Activated T-cell treated with anti-CD3 and anti-CD28 coated beads, Interleukin-2, amount 50 U/mL, for 24 hours (primary cell): ENCODE data around the gene GALNT11.

Source experiments
- DNase-seq: peaks from one replicate; pipeline ENCODE4 v3.0.0-alpha.2; 2020
- H3K27ac Mint-ChIP-seq: 2 replicates; pipeline ENCODE4 v1.8.0; 2020; ENCODE audit warnings: mild to moderate bottlenecking, mixed read lengths
- H3K27me3 Mint-ChIP-seq: 2 replicates; pipeline ENCODE4 v1.8.0; 2020; ENCODE audit warnings: mixed read lengths
- H3K36me3 Mint-ChIP-seq: 2 replicates; pipeline ENCODE4 v1.8.0; 2020; ENCODE audit warnings: low read depth, mixed read lengths
- H3K4me1 Mint-ChIP-seq: 2 replicates; pipeline ENCODE4 v1.8.0; 2020; ENCODE audit warnings: low read depth, mixed read lengths
- H3K4me3 Mint-ChIP-seq: 2 replicates; pipeline ENCODE4 v1.8.0; 2020; ENCODE audit warnings: mild to moderate bottlenecking, moderate library complexity, mixed read lengths
- H3K9me3 Mint-ChIP-seq: 2 replicates; pipeline ENCODE4 v1.8.0; 2020; ENCODE audit warnings: mixed read lengths

The GALNT11 gene

GRCh38 chr7:152105205-152105604, 79.7 kb downstream of the GALNT11 start:
- no peaks in the 10 kb centered on the region for H3K27me3 Mint-ChIP-seq
- no peak for DNase-seq

GRCh38 chr7:152106990-152107389, 81.5 kb downstream of the GALNT11 start:
- Mint-ChIP-seq H3K36me3 (peaks cover 88% of the 10 kb centered on the region), H3K9me3 (no peaks in the 10 kb centered on the region), H3K27me3 (no peaks in the 10 kb centered on the region), H3K4me1 (peaks cover 2% of the 10 kb centered on the region), H3K4me3 (no peak overlapping the region), H3K27ac (no peak overlapping the region)
- DNase-seq = no peak

More at GRCh38 chr7:152105205-152105604, 79.7 kb downstream of the GALNT11 start:
- Mint-ChIP-seq H3K4me3 (no peak overlapping the region), H3K9me3 (no peaks in the 10 kb centered on the region), H3K4me1 (peaks cover 2% of the 10 kb centered on the region), H3K36me3 (peaks cover 84% of the 10 kb centered on the region), H3K27ac (no peak overlapping the region)

- Mint-ChIP-seq H3K36me3 (peaks cover 81% of the 10 kb centered on the region), H3K27me3 (no peaks in the 10 kb centered on the region), H3K27ac (no peak overlapping the region), H3K4me1 (peaks cover 2% of the 10 kb centered on the region), H3K9me3 (no peaks in the 10 kb centered on the region), H3K4me3 (no peak overlapping the region)
- DNase-seq = no peak
Observed at GRCh38 chr7:152107945-152108344, 82.5 kb downstream of the GALNT11 start.

- H3K36me3 Mint-ChIP-seq = peaks cover 81% of the 10 kb centered on the region
- no peaks in the 10 kb centered on the region for H3K27me3 Mint-ChIP-seq
- no peaks in the 10 kb centered on the region for H3K9me3 Mint-ChIP-seq
- no peak for DNase-seq
- H3K4me3 Mint-ChIP-seq = no peak overlapping the region
- H3K4me1 Mint-ChIP-seq = peaks cover 2% of the 10 kb centered on the region
- H3K27ac Mint-ChIP-seq = no peak overlapping the region
Observed at GRCh38 chr7:152108359-152108758, 82.9 kb downstream of the GALNT11 start.

GRCh38 chr7:152112829-152113228, 87.4 kb downstream of the GALNT11 start:
- H3K4me1 Mint-ChIP-seq = peaks cover 2% of the 10 kb centered on the region
- H3K36me3 Mint-ChIP-seq = peaks cover 76% of the 10 kb centered on the region
- H3K27ac Mint-ChIP-seq = no peak overlapping the region
- H3K27me3 Mint-ChIP-seq = no peaks in the 10 kb centered on the region
- DNase-seq = no peak
- H3K9me3 Mint-ChIP-seq = no peaks in the 10 kb centered on the region
- no peak overlapping the region for H3K4me3 Mint-ChIP-seq

- peak overlapping the region; percentile 9 for H3K27ac Mint-ChIP-seq
- peaks cover 77% of the 10 kb centered on the region for H3K36me3 Mint-ChIP-seq
- no peak overlapping the region for H3K4me3 Mint-ChIP-seq
- H3K9me3 Mint-ChIP-seq = no peaks in the 10 kb centered on the region
- no peaks in the 10 kb centered on the region for H3K27me3 Mint-ChIP-seq
- no peak for DNase-seq
- H3K4me1 Mint-ChIP-seq = no peaks in the 10 kb centered on the region
Observed at GRCh38 chr7:152115021-152115718, 89.7 kb downstream of the GALNT11 start.

- Mint-ChIP-seq H3K36me3 (peaks cover 85% of the 10 kb centered on the region), H3K27ac (peak overlapping the region; percentile 19), H3K4me3 (no peak overlapping the region), H3K9me3 (no peaks in the 10 kb centered on the region), H3K4me1 (peaks cover 8% of the 10 kb centered on the region), H3K27me3 (no peaks in the 10 kb centered on the region)
- no peak for DNase-seq
Observed at GRCh38 chr7:152117356-152117755, 91.9 kb downstream of the GALNT11 start.

- Mint-ChIP-seq H3K4me3 (no peak overlapping the region), H3K4me1 (peaks cover 13% of the 10 kb centered on the region), H3K36me3 (peaks cover 93% of the 10 kb centered on the region), H3K27ac (no peak overlapping the region), H3K27me3 (no peaks in the 10 kb centered on the region), H3K9me3 (peaks cover 14% of the 10 kb centered on the region)
- DNase-seq = no peak
Observed at GRCh38 chr7:152120210-152120609, 94.7 kb downstream of the GALNT11 start.

GRCh38 chr7:152120776-152121175, 95.3 kb downstream of the GALNT11 start:
- DNase-seq = no peak
- peaks cover 13% of the 10 kb centered on the region for H3K4me1 Mint-ChIP-seq
- peaks cover 93% of the 10 kb centered on the region for H3K36me3 Mint-ChIP-seq
- peaks cover 14% of the 10 kb centered on the region for H3K9me3 Mint-ChIP-seq
- H3K27me3 Mint-ChIP-seq = no peaks in the 10 kb centered on the region
- no peak overlapping the region for H3K4me3 Mint-ChIP-seq
- no peak overlapping the region for H3K27ac Mint-ChIP-seq

GRCh38 chr7:152121432-152121831, 96.0 kb downstream of the GALNT11 start:
- Mint-ChIP-seq H3K9me3 (peaks cover 14% of the 10 kb centered on the region), H3K27me3 (no peaks in the 10 kb centered on the region), H3K4me1 (peaks cover 13% of the 10 kb centered on the region), H3K27ac (no peak overlapping the region), H3K4me3 (no peak overlapping the region), H3K36me3 (peaks cover 95% of the 10 kb centered on the region)
- no peak for DNase-seq

GRCh38 chr7:152122540-152122939, 97.1 kb downstream of the GALNT11 start:
- H3K36me3 Mint-ChIP-seq = peaks cover 96% of the 10 kb centered on the region
- no peak for DNase-seq
- no peak overlapping the region for H3K4me3 Mint-ChIP-seq
- peaks cover 13% of the 10 kb centered on the region for H3K4me1 Mint-ChIP-seq
- H3K9me3 Mint-ChIP-seq = peaks cover 14% of the 10 kb centered on the region
- H3K27me3 Mint-ChIP-seq = no peaks in the 10 kb centered on the region
- no peak overlapping the region for H3K27ac Mint-ChIP-seq

- H3K4me1 Mint-ChIP-seq = peaks cover 9% of the 10 kb centered on the region
- H3K27me3 Mint-ChIP-seq = no peaks in the 10 kb centered on the region
- peaks cover 14% of the 10 kb centered on the region for H3K9me3 Mint-ChIP-seq
- H3K36me3 Mint-ChIP-seq = peaks cover 91% of the 10 kb centered on the region
- no peak overlapping the region for H3K4me3 Mint-ChIP-seq
- peak overlapping the region; percentile 51 for H3K27ac Mint-ChIP-seq
- no peak for DNase-seq
Observed at GRCh38 chr7:152126741-152127140, 101.3 kb downstream of the GALNT11 start.

- peaks cover 14% of the 10 kb centered on the region for H3K9me3 Mint-ChIP-seq
- no peak for DNase-seq
- H3K27ac Mint-ChIP-seq = no peak overlapping the region
- H3K4me3 Mint-ChIP-seq = no peak overlapping the region
- H3K27me3 Mint-ChIP-seq = no peaks in the 10 kb centered on the region
- H3K36me3 Mint-ChIP-seq = peaks cover 91% of the 10 kb centered on the region
- H3K4me1 Mint-ChIP-seq = peaks cover 7% of the 10 kb centered on the region
Observed at GRCh38 chr7:152127229-152127628, 101.8 kb downstream of the GALNT11 start.

GRCh38 chr7:152128252-152128651, 102.8 kb downstream of the GALNT11 start:
- peaks cover 91% of the 10 kb centered on the region for H3K36me3 Mint-ChIP-seq
- no peaks in the 10 kb centered on the region for H3K4me1 Mint-ChIP-seq
- no peaks in the 10 kb centered on the region for H3K27me3 Mint-ChIP-seq
- no peak overlapping the region for H3K4me3 Mint-ChIP-seq
- H3K9me3 Mint-ChIP-seq = peaks cover 14% of the 10 kb centered on the region
- no peak for DNase-seq
- no peak overlapping the region for H3K27ac Mint-ChIP-seq

- no peaks in the 10 kb centered on the region for H3K4me1 Mint-ChIP-seq
Observed at GRCh38 chr7:152128741-152129461, 103.4 kb downstream of the GALNT11 start.

More at GRCh38 chr7:152128741-152129461, 103.4 kb downstream of the GALNT11 start:
- Mint-ChIP-seq H3K27me3 (no peaks in the 10 kb centered on the region), H3K9me3 (peaks cover 13% of the 10 kb centered on the region), H3K27ac (peak overlapping the region; percentile 50), H3K36me3 (peaks cover 91% of the 10 kb centered on the region), H3K4me3 (no peak overlapping the region)
- DNase-seq = no peak
